WTC11 (cell line): ENCODE data around the gene MCFD2. TPM values are rescaled to one million over a fixed set of nuclear protein-coding genes. Genes with fewer than 3 reads are reported as not detected.

ENCODE experiments used
- ATAC-seq: fragments of 200-7000 bp; cut with Tn5 transposase; 2 replicates; pipeline ENCODE4 v1.10.0; 2021; ENCODE audit warnings: mild to moderate bottlenecking, moderate library complexity
- CTCF ChIA-PET: fragments of 300-600 bp; sonication (Branson Sonifier 250); formaldehyde crosslinking; loops from one replicate; lab custom pipeline; 2021; ENCODE audit warnings: antibody characterized with exemption; lab: Charles Lee
- POLR2A ChIA-PET: fragments of 350-600 bp; sonication (Branson Sonifier 250); formaldehyde crosslinking; loops from one replicate; lab custom pipeline; 2021; ENCODE audit warnings: antibody characterized with exemption; lab: Charles Lee
- DNase-seq: peaks from one replicate; pipeline ENCODE4 v3.0.0; 2021; ENCODE audit warnings: low spot score
- H3K27ac Mint-ChIP-seq: 2 replicates; pipeline ENCODE4 v1.8.0; 2021; ENCODE audit warnings: mixed read lengths
- H3K27me3 Mint-ChIP-seq: 2 replicates; pipeline ENCODE4 v1.8.0; 2021; ENCODE audit warnings: low read depth, mild to moderate bottlenecking, moderate library complexity, mixed read lengths
- H3K36me3 Mint-ChIP-seq: 2 replicates; pipeline ENCODE4 v1.8.0; 2021; ENCODE audit warnings: mixed read lengths
- H3K4me1 Mint-ChIP-seq: 2 replicates; pipeline ENCODE4 v1.8.0; 2022; ENCODE audit warnings: mixed read lengths
- H3K4me3 Mint-ChIP-seq: 2 replicates; pipeline ENCODE4 v1.8.0; 2021; ENCODE audit warnings: mild to moderate bottlenecking, moderate library complexity, mixed read lengths
- H3K9me3 Mint-ChIP-seq: 2 replicates; pipeline ENCODE4 v1.8.0; 2021; ENCODE audit warnings: mixed read lengths
- E2F4 ChIP-seq: sonication (generic); formaldehyde crosslinking; IDR thresholded peaks from 2 replicates; pipeline ENCODE4 v1.8.1; 2022; ENCODE audit warnings: low read depth, mild to moderate bottlenecking, moderate library complexity, missing genetic modification reagents, borderline replicate concordance
- ERG ChIP-seq: fragments of 250-450 bp; sonication (Bioruptor Pico); IDR thresholded peaks from 2 replicates; pipeline ENCODE4 v1.8.0; 2021; ENCODE audit warnings: mild to moderate bottlenecking
- FOXP1 ChIP-seq: sonication (generic); formaldehyde crosslinking; IDR thresholded peaks from 2 replicates; pipeline ENCODE4 v1.8.0; 2022; ENCODE audit warnings: missing genetic modification reagents, mild to moderate bottlenecking, moderate library complexity, borderline replicate concordance
- HMGA2 ChIP-seq: fragments of 250-450 bp; sonication (Bioruptor Pico); IDR thresholded peaks from 2 replicates; pipeline ENCODE4 v1.4.0; 2021; ENCODE audit warnings: mild to moderate bottlenecking, moderate library complexity
- HMGXB4 ChIP-seq: sonication (generic); formaldehyde crosslinking; IDR thresholded peaks from 2 replicates; pipeline ENCODE4 v1.8.1; 2023; ENCODE audit warnings: mild to moderate bottlenecking, moderate library complexity, missing genetic modification reagents
- IRF2 ChIP-seq: sonication (generic); formaldehyde crosslinking; IDR thresholded peaks from 2 replicates; pipeline ENCODE4 v1.8.0; 2022; ENCODE audit warnings: low read depth, missing genetic modification reagents, borderline replicate concordance
- MAX ChIP-seq: sonication (generic); formaldehyde crosslinking; IDR thresholded peaks from 2 replicates; pipeline ENCODE4 v1.8.0; 2022; ENCODE audit warnings: mild to moderate bottlenecking, missing genetic modification reagents
- NFYB ChIP-seq: sonication (generic); formaldehyde crosslinking; conservative IDR thresholded peaks from 2 replicates; pipeline ENCODE4 v1.8.0; 2022; ENCODE audit warnings: low read depth, missing genetic modification reagents
- NR1H2 ChIP-seq: sonication (generic); formaldehyde crosslinking; IDR thresholded peaks from 2 replicates; pipeline ENCODE4 v1.9.0; 2021; ENCODE audit warnings: mild to moderate bottlenecking, moderate library complexity, missing genetic modification reagents
- NR2C2 ChIP-seq: sonication (generic); formaldehyde crosslinking; IDR thresholded peaks from 2 replicates; pipeline ENCODE4 v1.8.0; 2022; ENCODE audit warnings: mild to moderate bottlenecking, missing genetic modification reagents
- SMAD3 ChIP-seq: sonication (generic); formaldehyde crosslinking; IDR thresholded peaks from 2 replicates; pipeline ENCODE4 v1.8.0; 2022; ENCODE audit warnings: missing genetic modification reagents, mild to moderate bottlenecking, borderline replicate concordance
- SP1 ChIP-seq: sonication (generic); formaldehyde crosslinking; conservative IDR thresholded peaks from 2 replicates; pipeline ENCODE4 v1.8.1; 2022; ENCODE audit warnings: missing genetic modification reagents
- TP53 ChIP-seq: sonication (generic); formaldehyde crosslinking; IDR thresholded peaks from 2 replicates; pipeline ENCODE4 v1.8.1; 2023; ENCODE audit warnings: mild to moderate bottlenecking, missing genetic modification reagents
- ZNF121 ChIP-seq: sonication (generic); formaldehyde crosslinking; IDR thresholded peaks from 2 replicates; pipeline ENCODE4 v1.8.0; 2023; ENCODE audit warnings: missing genetic modification reagents
- ZNF416 ChIP-seq: fragments of 250-450 bp; sonication (Bioruptor Pico); IDR thresholded peaks from 2 replicates; pipeline ENCODE4 v1.9.0; 2021; ENCODE audit warnings: mild to moderate bottlenecking, inconsistent platforms
- ZNF532 ChIP-seq: fragments of 250-450 bp; sonication (Bioruptor Pico); IDR thresholded peaks from 2 replicates; pipeline ENCODE4 v1.9.0; 2021; ENCODE audit warnings: mild to moderate bottlenecking, borderline replicate concordance
- total RNA-seq: library from RNA; stranded (reverse); gene quantifications from 3 replicates; pipeline ENCODE4 v1.2.3, GENCODE V29; 2021
- TF ChIP-seq, protein P1 (sequence below): fragments of 250-450 bp; sonication (Bioruptor Pico); IDR thresholded peaks from 2 replicates; pipeline ENCODE4 v1.9.0; 2021; ENCODE audit warnings: mild to moderate bottlenecking

The MCFD2 gene
- total RNA-seq, 1 experiment from 2014 or later = 68.1 TPM

- no peak overlapping the region for H3K4me3 Mint-ChIP-seq
- DNase-seq (no peak), ATAC-seq (no peak)
- no peaks in the 10 kb centered on the region for H3K27me3 Mint-ChIP-seq
- CTCF ChIA-PET = interaction anchor here (1.2 to 1.4 kb wide), 2 partner anchors 39 to 372 kb away, joined by 3 read pairs; no protein-coding TSS in a partner anchor
- no peak overlapping the region for H3K27ac Mint-ChIP-seq
- H3K36me3 Mint-ChIP-seq = peaks cover 9% of the 10 kb centered on the region
- TF ChIP-seq, protein P1, sequence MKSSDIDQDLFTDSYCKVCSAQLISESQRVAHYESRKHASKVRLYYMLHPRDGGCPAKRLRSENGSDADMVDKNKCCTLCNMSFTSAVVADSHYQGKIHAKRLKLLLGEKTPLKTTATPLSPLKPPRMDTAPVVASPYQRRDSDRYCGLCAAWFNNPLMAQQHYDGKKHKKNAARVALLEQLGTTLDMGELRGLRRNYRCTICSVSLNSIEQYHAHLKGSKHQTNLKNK = no peak
- no peak for TF ChIP-seq SP1 (CRISPR knock-in tag)
- TF ChIP-seq IRF2 = no peak
- no peak for TF ChIP-seq NR1H2 (CRISPR knock-in tag)
- no peak for TF ChIP-seq FOXP1 (CRISPR knock-in tag)
- TF ChIP-seq E2F4 (CRISPR knock-in tag) = no peak
- TF ChIP-seq MAX (CRISPR knock-in tag) = no peak
- no peak for TF ChIP-seq SMAD3 (CRISPR knock-in tag)
- no peak for TF ChIP-seq NFYB (CRISPR knock-in tag)
- TF ChIP-seq, all 79 proteins: peak for 0
- Mint-ChIP-seq H3K9me3 (no peaks in the 10 kb centered on the region), H3K4me1 (peaks cover 20% of the 10 kb centered on the region)
- POLR2A ChIA-PET = no interaction called here
Observed at GRCh38 chr2:46950314-46950713, 34.7 kb upstream of the MCFD2 start.

DNA sequence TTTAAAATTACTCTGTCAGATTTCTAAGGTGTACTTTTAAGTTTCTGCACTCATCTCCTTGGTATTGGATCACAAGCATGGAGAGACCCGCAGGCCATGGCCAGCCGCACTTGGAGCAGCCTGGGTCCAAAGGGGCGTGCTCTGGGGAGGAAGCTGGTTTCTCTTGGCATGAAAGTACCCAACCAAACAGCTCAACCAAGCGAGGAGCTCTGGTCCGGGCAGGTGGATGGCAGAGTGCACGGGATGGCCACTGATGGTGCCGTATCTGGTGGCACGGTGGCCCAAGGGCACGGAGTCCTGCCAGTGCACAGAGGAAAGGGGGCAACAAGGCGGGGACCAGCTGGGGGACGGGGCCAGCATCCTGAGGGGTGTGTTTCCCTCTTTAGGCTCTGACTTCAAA is 32.2 kb upstream of the MCFD2 start:
- Mint-ChIP-seq H3K4me3 (no peak overlapping the region), H3K4me1 (peaks cover 22% of the 10 kb centered on the region), H3K27me3 (peaks cover 8% of the 10 kb centered on the region), H3K27ac (no peak overlapping the region), H3K9me3 (no peaks in the 10 kb centered on the region), H3K36me3 (peaks cover 9% of the 10 kb centered on the region)
- ChIA-PET POLR2A (no interaction called here), CTCF (interaction anchor here (2.0 kb wide), 1 partner anchor 41 kb away, joined by 5 read pairs; no protein-coding TSS in a partner anchor)
- DNase-seq (no peak), ATAC-seq (no peak)
- TF ChIP-seq NR1H2 (CRISPR knock-in tag) (no peak), TP53 (CRISPR knock-in tag) (no peak)

- Mint-ChIP-seq H3K36me3 (no peaks in the 10 kb centered on the region), H3K4me3 (no peak overlapping the region), H3K9me3 (no peaks in the 10 kb centered on the region), H3K4me1 (peaks cover 27% of the 10 kb centered on the region), H3K27me3 (peaks cover 18% of the 10 kb centered on the region), H3K27ac (no peak overlapping the region)
- ChIA-PET POLR2A (no interaction called here), CTCF (no interaction called here)
- TF ChIP-seq HMGXB4 (no peak), ZNF416 (CRISPR knock-in tag) (no peak), HMGA2 (CRISPR knock-in tag) (no peak), ERG (no peak), ZNF532 (CRISPR knock-in tag) (no peak), MAX (CRISPR knock-in tag) (no peak), TP53 (CRISPR knock-in tag) (no peak), ZNF121 (CRISPR knock-in tag) (no peak), NR2C2 (no peak)
- no peak for DNase-seq
- ATAC-seq = no peak
Observed at GRCh38 chr2:46945671-46946070, 30.1 kb upstream of the MCFD2 start.
